GM23248 (cell line): ENCODE measurements around the gene TBC1D22A. TPM values are rescaled to one million over a fixed set of nuclear protein-coding genes. Genes with fewer than 3 reads are reported as not detected.
A peak's percentile ranks its signal among the peaks of the same experiment; 100 is the strongest.

ENCODE experiments used
- DNase-seq: peaks from one replicate; pipeline ENCODE4 v3.0.0-alpha.2; 2015
- H2AFZ ChIP-seq: fragments of 200-600 bp; sonication (generic); 2 replicates; pipeline ENCODE4 v1.6.1; 2016; ENCODE audit warnings: antibody characterized with exemption
- H3F3A ChIP-seq: fragments of 200-600 bp; sonication (generic); 2 replicates; pipeline ENCODE4 v1.6.1; 2016; ENCODE audit warnings: mild to moderate bottlenecking, antibody characterized with exemption, mixed run types; ENCODE audit not compliant: insufficient read depth
- H3K27ac ChIP-seq: fragments of 200-600 bp; sonication (generic); 2 replicates; pipeline ENCODE4 v1.5.1; 2016; ENCODE audit warnings: mild to moderate bottlenecking
- H3K27me3 ChIP-seq: fragments of 200-600 bp; sonication (generic); replicated peaks from 2 replicates; pipeline ENCODE4 v1.6.1; 2016; ENCODE audit warnings: mild to moderate bottlenecking; ENCODE audit not compliant: insufficient read depth
- H3K36me3 ChIP-seq: fragments of 200-600 bp; sonication (generic); 2 replicates; pipeline ENCODE4 v1.6.1; 2016; ENCODE audit warnings: low read depth, mild to moderate bottlenecking
- H3K4me1 ChIP-seq: fragments of 200-600 bp; sonication (generic); 2 replicates; pipeline ENCODE4 v1.6.1; 2016; ENCODE audit warnings: mild to moderate bottlenecking; ENCODE audit not compliant: insufficient read depth
- H3K4me2 ChIP-seq: fragments of 200-600 bp; sonication (generic); one replicate; pipeline ENCODE4 v1.6.1; 2016; ENCODE audit warnings: mild to moderate bottlenecking; ENCODE audit not compliant: unreplicated experiment
- H3K4me3 ChIP-seq: fragments of 200-600 bp; sonication (generic); 2 replicates; pipeline ENCODE4 v1.5.1; 2016; ENCODE audit warnings: mild to moderate bottlenecking
- H3K79me2 ChIP-seq: fragments of 200-600 bp; sonication (generic); 2 replicates; pipeline ENCODE4 v1.6.1; 2016; ENCODE audit warnings: mild to moderate bottlenecking; ENCODE audit not compliant: insufficient read depth
- H3K9ac ChIP-seq: fragments of 200-600 bp; sonication (generic); 2 replicates; pipeline ENCODE4 v1.6.1; 2016; ENCODE audit warnings: mild to moderate bottlenecking
- H3K9me2 ChIP-seq: fragments of 200-600 bp; sonication (generic); 2 replicates; pipeline ENCODE4 v1.6.1; 2016; ENCODE audit warnings: mixed run types, mild to moderate bottlenecking, moderate library complexity; ENCODE audit not compliant: insufficient read depth
- H3K9me3 ChIP-seq: fragments of 200-600 bp; sonication (generic); one replicate; pipeline ENCODE4 v1.6.1; 2017; ENCODE audit warnings: low read depth
- H4K20me1 ChIP-seq: fragments of 200-600 bp; sonication (generic); 2 replicates; pipeline ENCODE4 v1.6.0; 2016; ENCODE audit not compliant: insufficient read depth
- EZH2 ChIP-seq: fragments of 200-600 bp; sonication (generic); IDR thresholded peaks from 2 replicates; pipeline ENCODE4 v1.6.1; 2018; ENCODE audit warnings: antibody characterized with exemption, mild to moderate bottlenecking; ENCODE audit not compliant: insufficient read depth, poor library complexity, severe bottlenecking
- EZH2phosphoT487 ChIP-seq: fragments of 200-600 bp; sonication (generic); IDR thresholded peaks from 2 replicates; pipeline ENCODE4 v1.6.1; 2018; ENCODE audit warnings: antibody characterized with exemption, moderate library complexity, mild to moderate bottlenecking, low read depth; ENCODE audit not compliant: insufficient read depth
- WGBS, 2 experiments: methylation state at CpG; one replicate each; pipeline ENCODE4 v1.1.6; 2015 to 2017; ENCODE audit warnings: low lambda C conversion rate in 2 of 2, low coverage in 1 of 2; ENCODE audit errors: missing lambda C conversion rate in 2 of 2; 5-methylcytosine and 5-hydroxymethylcytosine counted together
- in situ Hi-C: fragments of 300-500 bp; cut with MboI; formaldehyde crosslinking; loops from 2 replicates; pipeline ENCODE4 v1.15.0; 2020
- polyA plus RNA-seq: library from polyadenylated mRNA; unstranded; fragments of >200 nt; fragmentation: Nextera tagmentation; extraction: Ambion mirVana; gene quantifications from 2 replicates; pipeline ENCODE4 v1.2.1, GENCODE V29; 2016
- total RNA-seq: library from RNA; depleted of rRNA; stranded (reverse); fragments of >200 nt; shearing (Covaris generic); gene quantifications from 2 replicates; pipeline ENCODE4 v1.2.3, GENCODE V29; 2014

Gene TBC1D22A
- total and polyA plus RNA-seq, 2 experiments from 2014 or later: 12.3 to 16.9 TPM

- peaks cover 45% of the 10 kb centered on the region for H3K79me2 ChIP-seq
- H3K4me3 ChIP-seq: no peak overlapping the region
- no peaks in the 10 kb centered on the region for H3K9me2 ChIP-seq
- peaks cover 4% of the 10 kb centered on the region; the same call in 1 of the 2 replicates for H3F3A ChIP-seq
- no peaks in the 10 kb centered on the region for H3K9me3 ChIP-seq
- H3K4me2 ChIP-seq: no peak overlapping the region
- 97 to 98% methylated on average over 19 of the region's 20 CpGs for WGBS, 2 experiments
- H4K20me1 ChIP-seq: no peaks in the 10 kb centered on the region
- in situ Hi-C loops: no loop called here
- no peak overlapping the region for H2AFZ ChIP-seq
- H3K27me3 ChIP-seq: no peaks in the 10 kb centered on the region
- peak overlapping the region; percentile 60 for H3K27ac ChIP-seq
- peaks cover 4% of the 10 kb centered on the region; the same call in 1 of the 2 replicates for H3K4me1 ChIP-seq
- H3K9ac ChIP-seq: peak overlapping the region; percentile 42; the same call in 1 of the 2 replicates
- DNase-seq: no peak
- TF ChIP-seq EZH2phosphoT487 (no peak), EZH2 (no peak)
- no peaks in the 10 kb centered on the region for H3K36me3 ChIP-seq
These were observed 29.8 kb downstream of the TBC1D22A start for GRCh38 chr22:46792061-46792796.

- H3K79me2 ChIP-seq: peaks cover 39% of the 10 kb centered on the region
- H3K27me3 ChIP-seq: no peaks in the 10 kb centered on the region
- no peak for DNase-seq
- no peak overlapping the region for H3K9ac ChIP-seq
- H3K27ac ChIP-seq: no peak overlapping the region
- no peaks in the 10 kb centered on the region for H4K20me1 ChIP-seq
- no peaks in the 10 kb centered on the region for H3K36me3 ChIP-seq
- no peak overlapping the region for H3K4me2 ChIP-seq
- peaks cover 4% of the 10 kb centered on the region; the same call in 1 of the 2 replicates for H3K4me1 ChIP-seq
- H3K9me3 ChIP-seq: no peaks in the 10 kb centered on the region
- 83 to 86% methylated on average over 8 of the region's 8 CpGs for WGBS, 2 experiments
- H3F3A ChIP-seq: peaks cover 4% of the 10 kb centered on the region; the same call in 1 of the 2 replicates
- no peak overlapping the region for H3K4me3 ChIP-seq
- H2AFZ ChIP-seq: no peak overlapping the region
- in situ Hi-C loops: no loop called here
- TF ChIP-seq EZH2phosphoT487 (no peak), EZH2 (no peak)
- H3K9me2 ChIP-seq: no peaks in the 10 kb centered on the region
These were observed 30.4 kb downstream of the TBC1D22A start for GRCh38 chr22:46792841-46793261.

- H3K36me3 ChIP-seq: no peaks in the 10 kb centered on the region
- no peak overlapping the region for H3K4me2 ChIP-seq
- H3K9me2 ChIP-seq: no peaks in the 10 kb centered on the region
- no peaks in the 10 kb centered on the region for H4K20me1 ChIP-seq
- no peak overlapping the region for H3K9ac ChIP-seq
- H3K27ac ChIP-seq: no peak overlapping the region
- DNase-seq: no peak
- H3K4me3 ChIP-seq: no peak overlapping the region
- H3K27me3 ChIP-seq: no peaks in the 10 kb centered on the region
- WGBS, 2 experiments: 92 to 96% methylated on average over 23 of the region's 23 CpGs
- no peak for TF ChIP-seq EZH2
- H2AFZ ChIP-seq: no peak overlapping the region
- no peaks in the 10 kb centered on the region for H3K9me3 ChIP-seq
- in situ Hi-C loops: no loop called here
- peaks cover 4% of the 10 kb centered on the region; the same call in 1 of the 2 replicates for H3F3A ChIP-seq
- peaks cover 33% of the 10 kb centered on the region for H3K79me2 ChIP-seq
- H3K4me1 ChIP-seq: peaks cover 4% of the 10 kb centered on the region; the same call in 1 of the 2 replicates
These were observed 31.0 kb downstream of the TBC1D22A start for GRCh38 chr22:46793497-46793896.

GRCh38 chr22:46794067-46794466, 31.6 kb downstream of the TBC1D22A start:
- no peak overlapping the region for H3K4me3 ChIP-seq
- DNase-seq: no peak
- H3K9ac ChIP-seq: no peak overlapping the region
- 87 to 92% methylated on average over 11 to 12 of the region's 12 CpGs for WGBS, 2 experiments
- no peaks in the 10 kb centered on the region for H3K9me2 ChIP-seq
- no peaks in the 10 kb centered on the region for H4K20me1 ChIP-seq
- H3K4me1 ChIP-seq: peaks cover 4% of the 10 kb centered on the region; the same call in 1 of the 2 replicates
- no peak overlapping the region for H3K4me2 ChIP-seq
- H3K27ac ChIP-seq: no peak overlapping the region
- TF ChIP-seq EZH2 (no peak), EZH2phosphoT487 (no peak)
- in situ Hi-C loops: no loop called here
- no peaks in the 10 kb centered on the region for H3K36me3 ChIP-seq
- no peaks in the 10 kb centered on the region for H3K9me3 ChIP-seq
- no peaks in the 10 kb centered on the region for H3K27me3 ChIP-seq
- peaks cover 27% of the 10 kb centered on the region for H3K79me2 ChIP-seq
- peaks cover 4% of the 10 kb centered on the region; the same call in 1 of the 2 replicates for H3F3A ChIP-seq
- no peak overlapping the region for H2AFZ ChIP-seq
